Activated CD4-positive, alpha-beta T cell treated with anti-CD3 and anti-CD28 coated beads, Interleukin-2, amount 10 ng/mL, durations not matched to agents 7 days and 5 days (primary cell): Measurements from ENCODE around the gene CAMSAP1. TPM values are rescaled to one million over a fixed set of nuclear protein-coding genes. Genes with fewer than 3 reads are reported as not detected.
A peak's percentile ranks its signal among the peaks of the same experiment; 100 is the strongest.
"Not testable (repeated sequence)": the region's sequence is repeated elsewhere in the genome, so short reads cannot be mapped to it uniquely, and the experiment has no call there.

ENCODE experiments used
- CTCF ChIA-PET: fragments of 350-600 bp; sonication (Branson Sonifier 250); formaldehyde crosslinking; loops from one replicate; lab custom pipeline; 2021; ENCODE audit warnings: antibody characterized with exemption; lab: Charles Lee
- POLR2A ChIA-PET: fragments of 350-600 bp; sonication (Branson Sonifier 250); formaldehyde crosslinking; loops from one replicate; lab custom pipeline; 2021; ENCODE audit warnings: antibody characterized with exemption; lab: Charles Lee
- DNase-seq: peaks from one replicate; pipeline ENCODE4 v3.0.0-alpha.2; 2020
- H3K27ac Mint-ChIP-seq: one replicate; pipeline ENCODE4 v1.8.0; 2021; ENCODE audit warnings: mild to moderate bottlenecking, moderate library complexity, mixed read lengths
- H3K27me3 Mint-ChIP-seq: one replicate; pipeline ENCODE4 v1.8.0; 2021; ENCODE audit warnings: mixed read lengths
- H3K36me3 Mint-ChIP-seq: one replicate; pipeline ENCODE4 v1.8.0; 2021; ENCODE audit warnings: low read depth, mixed read lengths
- H3K4me1 Mint-ChIP-seq: one replicate; pipeline ENCODE4 v1.8.0; 2021; ENCODE audit warnings: mixed read lengths
- H3K4me3 Mint-ChIP-seq: one replicate; pipeline ENCODE4 v1.8.0; 2021; ENCODE audit warnings: mild to moderate bottlenecking, moderate library complexity, mixed read lengths
- H3K9me3 Mint-ChIP-seq: one replicate; pipeline ENCODE4 v1.8.0; 2021; ENCODE audit warnings: mixed read lengths
- total RNA-seq, 2 experiments: library from RNA; stranded (reverse); gene quantifications; one replicate each; pipeline ENCODE4 v1.2.3, GENCODE V29; 2021

CAMSAP1 gene
- total RNA-seq, 2 experiments from 2014 or later = 20.4 to 22.7 TPM

- peaks cover 48% of the 10 kb centered on the region for H3K36me3 Mint-ChIP-seq
- H3K4me3 Mint-ChIP-seq = no peak overlapping the region
- ChIA-PET POLR2A (no interaction called here), CTCF (no interaction called here)
- H3K9me3 Mint-ChIP-seq = no peaks in the 10 kb centered on the region
- no peaks in the 10 kb centered on the region for H3K27me3 Mint-ChIP-seq
- H3K4me1 Mint-ChIP-seq = no peaks in the 10 kb centered on the region
- H3K27ac Mint-ChIP-seq = no peak overlapping the region
- no peak for DNase-seq
These were observed 40.2 kb upstream of the CAMSAP1 start for GRCh38 chr9:135947582-135947981.

GRCh38 chr9:135947105-135947504, 39.8 kb upstream of the CAMSAP1 start:
- H3K4me3 Mint-ChIP-seq, H3K27me3 Mint-ChIP-seq, H3K9me3 Mint-ChIP-seq, CTCF ChIA-PET, POLR2A ChIA-PET, H3K27ac Mint-ChIP-seq, H3K4me1 Mint-ChIP-seq, DNase-seq: not testable (repeated sequence)
- H3K36me3 Mint-ChIP-seq = peaks cover 44% of the 10 kb centered on the region

- POLR2A ChIA-PET = no interaction called here
- CTCF ChIA-PET = no interaction called here
- Mint-ChIP-seq H3K4me1 (no peaks in the 10 kb centered on the region), H3K36me3 (peaks cover 45% of the 10 kb centered on the region), H3K27me3 (no peaks in the 10 kb centered on the region), H3K9me3 (no peaks in the 10 kb centered on the region), H3K27ac (no peak overlapping the region), H3K4me3 (no peak overlapping the region)
- no peak for DNase-seq
These were observed 39.1 kb upstream of the CAMSAP1 start for GRCh38 chr9:135946392-135946994.

- H3K4me3 Mint-ChIP-seq = no peak overlapping the region
- H3K27ac Mint-ChIP-seq = no peak overlapping the region
- H3K4me1 Mint-ChIP-seq = no peaks in the 10 kb centered on the region
- CTCF ChIA-PET = interaction anchor here (1.3 kb wide), 1 partner anchor 20 kb away, joined by 3 read pairs; no protein-coding TSS in a partner anchor
- DNase-seq = no peak
- H3K27me3 Mint-ChIP-seq = no peaks in the 10 kb centered on the region
- H3K36me3 Mint-ChIP-seq = peaks cover 48% of the 10 kb centered on the region
- H3K9me3 Mint-ChIP-seq = no peaks in the 10 kb centered on the region
- POLR2A ChIA-PET = no interaction called here
These were observed 38.6 kb upstream of the CAMSAP1 start for GRCh38 chr9:135945969-135946368.

GRCh38 chr9:135944444-135945252, 37.3 kb upstream of the CAMSAP1 start:
- H3K27me3 Mint-ChIP-seq = no peaks in the 10 kb centered on the region
- H3K4me1 Mint-ChIP-seq = no peaks in the 10 kb centered on the region
- CTCF ChIA-PET = interaction anchor here (1.3 kb wide), 1 partner anchor 19 kb away, joined by 3 read pairs; no protein-coding TSS in a partner anchor
- no peak overlapping the region for H3K4me3 Mint-ChIP-seq
- H3K36me3 Mint-ChIP-seq = peaks cover 55% of the 10 kb centered on the region
- H3K9me3 Mint-ChIP-seq = no peaks in the 10 kb centered on the region
- POLR2A ChIA-PET = no interaction called here
- no peak for DNase-seq
- H3K27ac Mint-ChIP-seq = no peak overlapping the region

GRCh38 chr9:135943604-135944003, 36.3 kb upstream of the CAMSAP1 start:
- H3K4me3 Mint-ChIP-seq, H3K27me3 Mint-ChIP-seq, CTCF ChIA-PET: not testable (repeated sequence)

GRCh38 chr9:135941288-135941995, 34.1 kb upstream of the CAMSAP1 start:
- no peak overlapping the region for H3K4me3 Mint-ChIP-seq
- H3K27ac Mint-ChIP-seq = no peak overlapping the region
- peaks cover 4% of the 10 kb centered on the region for H3K9me3 Mint-ChIP-seq
- ChIA-PET CTCF (interaction anchor here (1.0 to 1.5 kb wide), 2 partner anchors 10 to 27 kb away, joined by 3 read pairs; no protein-coding TSS in a partner anchor), POLR2A (interaction anchor here (0.6 kb wide), 1 partner anchor 115 kb away, joined by 3 read pairs; no protein-coding TSS in a partner anchor)
- H3K27me3 Mint-ChIP-seq = no peaks in the 10 kb centered on the region
- H3K4me1 Mint-ChIP-seq = peaks cover 4% of the 10 kb centered on the region
- peaks cover 68% of the 10 kb centered on the region for H3K36me3 Mint-ChIP-seq
- DNase-seq = no peak

More at GRCh38 chr9:135943604-135944003, 36.3 kb upstream of the CAMSAP1 start:
- DNase-seq, H3K4me1 Mint-ChIP-seq, POLR2A ChIA-PET, H3K9me3 Mint-ChIP-seq, H3K27ac Mint-ChIP-seq: not testable (repeated sequence)
- peaks cover 57% of the 10 kb centered on the region for H3K36me3 Mint-ChIP-seq

- Mint-ChIP-seq H3K4me3 (peak overlapping the region; percentile 67), H3K27me3 (no peaks in the 10 kb centered on the region), H3K36me3 (peaks cover 64% of the 10 kb centered on the region), H3K4me1 (peaks cover 4% of the 10 kb centered on the region), H3K27ac (peak overlapping the region; percentile 91), H3K9me3 (peaks cover 7% of the 10 kb centered on the region)
- ChIA-PET POLR2A (no interaction called here), CTCF (no interaction called here)
- peak; percentile 15 for DNase-seq
These were observed 32.3 kb upstream of the CAMSAP1 start for GRCh38 chr9:135939351-135940265.

GRCh38 chr9:135937521-135938489, 30.5 kb upstream of the CAMSAP1 start:
- POLR2A ChIA-PET = no interaction called here

GRCh38 chr9:135933114-135933513, 25.8 kb upstream of the CAMSAP1 start:
- POLR2A ChIA-PET = no interaction called here
- DNase-seq = no peak
- no peak overlapping the region for H3K27ac Mint-ChIP-seq
- peaks cover 40% of the 10 kb centered on the region for H3K36me3 Mint-ChIP-seq
- H3K27me3 Mint-ChIP-seq = no peaks in the 10 kb centered on the region
- peaks cover 3% of the 10 kb centered on the region for H3K9me3 Mint-ChIP-seq
- peaks cover under 1% of the 10 kb centered on the region for H3K4me1 Mint-ChIP-seq
- no peak overlapping the region for H3K4me3 Mint-ChIP-seq
- CTCF ChIA-PET = no interaction called here

More at GRCh38 chr9:135937521-135938489, 30.5 kb upstream of the CAMSAP1 start:
- peaks cover 7% of the 10 kb centered on the region for H3K9me3 Mint-ChIP-seq
- H3K27ac Mint-ChIP-seq = no peak overlapping the region
- no peaks in the 10 kb centered on the region for H3K27me3 Mint-ChIP-seq
- H3K4me1 Mint-ChIP-seq = peaks cover 4% of the 10 kb centered on the region
- H3K4me3 Mint-ChIP-seq = no peak overlapping the region
- peaks cover 61% of the 10 kb centered on the region for H3K36me3 Mint-ChIP-seq
- DNase-seq = no peak
- CTCF ChIA-PET = interaction anchor here (0.8 kb wide), 1 partner anchor 12 kb away, joined by 3 read pairs; no protein-coding TSS in a partner anchor

GRCh38 chr9:135932656-135933055, 25.3 kb upstream of the CAMSAP1 start:
- no peak overlapping the region for H3K27ac Mint-ChIP-seq
- no peak for DNase-seq
- peaks cover 3% of the 10 kb centered on the region for H3K9me3 Mint-ChIP-seq
- H3K27me3 Mint-ChIP-seq = no peaks in the 10 kb centered on the region
- no peak overlapping the region for H3K4me3 Mint-ChIP-seq
- H3K36me3 Mint-ChIP-seq = peaks cover 35% of the 10 kb centered on the region
- peaks cover 5% of the 10 kb centered on the region for H3K4me1 Mint-ChIP-seq
- POLR2A ChIA-PET = no interaction called here
- CTCF ChIA-PET = no interaction called here
